SK-N-SH treated with all-trans-retinoic acid at 6 μM for 48 hours (cell line): ENCODE results near the gene C1QL1.

Experiments
- ATAC-seq: fragments of 200-7000 bp; cut with Tn5 transposase; 3 replicates; pipeline ENCODE4 v1.9.1; 2020; ENCODE audit warnings: mild to moderate bottlenecking, moderate library complexity
- ARNTL ChIP-seq: fragments of 450-650 bp; formaldehyde crosslinking; IDR thresholded peaks from 2 replicates; pipeline ENCODE4 v1.5.0; 2020; ENCODE audit warnings: low read depth, mild to moderate bottlenecking, moderate library complexity, borderline replicate concordance
- BACH2 ChIP-seq: fragments of 250-450 bp; sonication (Bioruptor Pico); IDR thresholded peaks from 2 replicates; pipeline ENCODE4 v1.9.0; 2021; ENCODE audit warnings: mild to moderate bottlenecking, borderline replicate concordance
- ESRRG ChIP-seq: fragments of 250-450 bp; sonication (Bioruptor Pico); IDR thresholded peaks from 2 replicates; pipeline ENCODE4 v1.6.1; 2021; ENCODE audit warnings: mild to moderate bottlenecking
- GLIS3 ChIP-seq: fragments of 250-450 bp; sonication (Bioruptor Pico); IDR thresholded peaks from 2 replicates; pipeline ENCODE4 v1.5.0; 2020; ENCODE audit warnings: mild to moderate bottlenecking, moderate library complexity
- ISL1 ChIP-seq: fragments of 250-450 bp; sonication (Bioruptor Pico); IDR thresholded peaks from 2 replicates; pipeline ENCODE4 v2.1.2; 2022; ENCODE audit warnings: mild to moderate bottlenecking, moderate library complexity
- PATZ1 ChIP-seq: fragments of 250-450 bp; sonication (Bioruptor Pico); IDR thresholded peaks from 2 replicates; pipeline ENCODE4 v1.8.0; 2020; ENCODE audit warnings: mild to moderate bottlenecking, moderate library complexity, borderline replicate concordance
- POU6F1 ChIP-seq: fragments of 250-450 bp; sonication (Bioruptor Pico); IDR thresholded peaks from 2 replicates; pipeline ENCODE4 v1.8.0; 2021; ENCODE audit warnings: low read depth, mild to moderate bottlenecking, moderate library complexity, borderline replicate concordance
- PPARA ChIP-seq: fragments of 250-450 bp; sonication (Bioruptor Pico); IDR thresholded peaks from 2 replicates; pipeline ENCODE4 v1.5.0; 2020; ENCODE audit warnings: mild to moderate bottlenecking, borderline replicate concordance
- SNAI2 ChIP-seq: fragments of 250-450 bp; sonication (Bioruptor Pico); IDR thresholded peaks from 2 replicates; pipeline ENCODE4 v1.5.0; 2020; ENCODE audit warnings: mild to moderate bottlenecking, moderate library complexity
- TCF4 ChIP-seq: fragments of 250-450 bp; sonication (Bioruptor Pico); IDR thresholded peaks from 2 replicates; pipeline ENCODE4 v1.8.0; 2021; ENCODE audit warnings: mild to moderate bottlenecking, moderate library complexity, borderline replicate concordance
- TOX ChIP-seq: fragments of 250-450 bp; sonication (Bioruptor Pico); IDR thresholded peaks from 2 replicates; pipeline ENCODE4 v1.8.0; 2021; ENCODE audit warnings: mild to moderate bottlenecking, moderate library complexity, borderline replicate concordance
- ZFP30 ChIP-seq: fragments of 450-650 bp; formaldehyde crosslinking; IDR thresholded peaks from 2 replicates; pipeline ENCODE4 v1.5.0; 2022; ENCODE audit warnings: mild to moderate bottlenecking, moderate library complexity
- ZNF565 ChIP-seq: fragments of 450-650 bp; formaldehyde crosslinking; conservative IDR thresholded peaks from 2 replicates; pipeline ENCODE4 v1.5.0; 2020; ENCODE audit warnings: low read depth, mild to moderate bottlenecking, moderate library complexity
- ZNF70 ChIP-seq: fragments of 450-650 bp; formaldehyde crosslinking; IDR thresholded peaks from 2 replicates; pipeline ENCODE4 v1.5.0; 2020; ENCODE audit warnings: mild to moderate bottlenecking, moderate library complexity
- TF ChIP-seq, protein P1 (sequence below): fragments of 250-450 bp; sonication (Bioruptor Pico); IDR thresholded peaks from 2 replicates; pipeline ENCODE4 v1.5.1; 2020; ENCODE audit warnings: low read depth, mild to moderate bottlenecking, moderate library complexity
- TF ChIP-seq, protein P2 (sequence below): fragments of 250-450 bp; sonication (Bioruptor Pico); IDR thresholded peaks from 2 replicates; pipeline ENCODE4 v1.5.1; 2021; ENCODE audit warnings: mild to moderate bottlenecking, moderate library complexity

C1QL1 gene

GRCh38 chr17:44925731-44926697 is 42.1 kb downstream of the C1QL1 start (continued):
- TF ChIP-seq POU6F1 (CRISPR knock-in tag) (no peak), TCF4 (CRISPR knock-in tag) (no peak), BACH2 (no peak), TOX (CRISPR knock-in tag) (no peak), ARNTL (CRISPR knock-in tag) (no peak), ESRRG (CRISPR knock-in tag) (no peak), PPARA (CRISPR knock-in tag) (no peak)

- TF ChIP-seq, protein P1, sequence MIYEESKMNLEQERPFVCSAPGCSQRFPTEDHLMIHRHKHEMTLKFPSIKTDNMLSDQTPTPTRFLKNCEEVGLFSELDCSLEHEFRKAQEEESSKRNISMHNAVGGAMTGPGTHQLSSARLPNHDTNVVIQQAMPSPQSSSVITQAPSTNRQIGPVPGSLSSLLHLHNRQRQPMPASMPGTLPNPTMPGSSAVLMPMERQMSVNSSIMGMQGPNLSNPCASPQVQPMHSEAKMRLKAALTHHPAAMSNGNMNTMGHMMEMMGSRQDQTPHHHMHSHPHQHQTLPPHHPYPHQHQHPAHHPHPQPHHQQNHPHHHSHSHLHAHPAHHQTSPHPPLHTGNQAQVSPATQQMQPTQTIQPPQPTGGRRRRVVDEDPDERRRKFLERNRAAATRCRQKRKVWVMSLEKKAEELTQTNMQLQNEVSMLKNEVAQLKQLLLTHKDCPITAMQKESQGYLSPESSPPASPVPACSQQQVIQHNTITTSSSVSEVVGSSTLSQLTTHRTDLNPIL (CRISPR knock-in tag) = no peak
- TF ChIP-seq TCF4 (CRISPR knock-in tag) (no peak), BACH2 (no peak), ZFP30 (CRISPR knock-in tag) (no peak), ESRRG (CRISPR knock-in tag) (no peak)
- TF ChIP-seq, all 23 proteins: peak for 0
- ATAC-seq = no peak
These were observed 44.0 kb downstream of the C1QL1 start for GRCh38 chr17:44924107-44924544.

DNA sequence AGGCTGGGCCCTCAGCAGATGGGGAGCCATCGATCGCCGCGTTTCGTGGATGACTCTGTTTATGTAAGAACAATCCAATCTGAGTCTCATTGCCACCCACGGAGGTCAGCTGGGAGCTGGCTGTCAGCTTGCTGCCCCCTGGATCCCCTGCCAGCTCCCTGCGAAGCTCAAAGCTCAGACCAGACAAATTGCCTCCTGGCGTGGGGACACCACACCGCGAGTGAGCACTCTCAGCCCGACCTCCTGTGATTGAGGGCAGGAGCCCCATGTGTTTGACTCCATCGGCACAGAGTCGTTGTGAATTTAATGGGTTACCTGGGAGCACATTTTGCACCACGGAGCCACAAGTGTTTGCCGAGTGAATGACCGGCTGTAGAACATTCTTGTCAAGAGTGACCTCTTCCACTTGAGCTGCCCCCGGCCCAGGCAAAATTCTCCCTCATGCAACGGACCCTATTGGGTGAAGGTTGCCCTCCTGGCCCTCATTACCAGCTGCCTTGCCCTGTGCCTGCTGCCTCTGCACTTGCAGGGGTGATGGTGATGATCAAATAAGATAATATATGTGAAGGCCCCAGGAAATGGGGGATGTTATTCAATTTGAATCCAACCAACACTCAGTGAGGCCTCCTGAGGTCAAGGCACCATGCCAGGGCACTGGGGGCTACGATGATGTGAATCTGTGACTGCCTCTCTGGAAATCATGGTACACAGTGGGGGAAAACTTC is 45.2 kb downstream of the C1QL1 start:
- ATAC-seq = no peak
- TF ChIP-seq, protein P1 (CRISPR knock-in tag) = no peak
- no peak for TF ChIP-seq ISL1
- TF ChIP-seq, protein P2, sequence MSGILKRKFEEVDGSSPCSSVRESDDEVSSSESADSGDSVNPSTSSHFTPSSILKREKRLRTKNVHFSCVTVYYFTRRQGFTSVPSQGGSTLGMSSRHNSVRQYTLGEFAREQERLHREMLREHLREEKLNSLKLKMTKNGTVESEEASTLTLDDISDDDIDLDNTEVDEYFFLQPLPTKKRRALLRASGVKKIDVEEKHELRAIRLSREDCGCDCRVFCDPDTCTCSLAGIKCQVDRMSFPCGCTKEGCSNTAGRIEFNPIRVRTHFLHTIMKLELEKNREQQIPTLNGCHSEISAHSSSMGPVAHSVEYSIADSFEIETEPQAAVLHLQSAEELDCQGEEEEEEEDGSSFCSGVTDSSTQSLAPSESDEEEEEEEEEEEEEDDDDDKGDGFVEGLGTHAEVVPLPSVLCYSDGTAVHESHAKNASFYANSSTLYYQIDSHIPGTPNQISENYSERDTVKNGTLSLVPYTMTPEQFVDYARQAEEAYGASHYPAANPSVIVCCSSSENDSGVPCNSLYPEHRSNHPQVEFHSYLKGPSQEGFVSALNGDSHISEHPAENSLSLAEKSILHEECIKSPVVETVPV (CRISPR knock-in tag) = no peak
- no peak for TF ChIP-seq PPARA (CRISPR knock-in tag)
- no peak for TF ChIP-seq POU6F1 (CRISPR knock-in tag)

- TF ChIP-seq POU6F1 (CRISPR knock-in tag) (no peak), ZNF565 (no peak), BACH2 (no peak), GLIS3 (no peak), TOX (CRISPR knock-in tag) (no peak), ZNF70 (CRISPR knock-in tag) (no peak), PATZ1 (CRISPR knock-in tag) (no peak), ESRRG (CRISPR knock-in tag) (no peak), SNAI2 (CRISPR knock-in tag) (no peak)
- ATAC-seq = no peak
These were observed 46.0 kb downstream of the C1QL1 start for GRCh38 chr17:44922136-44922535.
